A673 (cell line): ENCODE results near the gene MPRIP. TPM values are rescaled to one million over a fixed set of nuclear protein-coding genes. Genes with fewer than 3 reads are reported as not detected.

Experiments used
- BruUV-seq: library from RNA; stranded (reverse); fragments of 400-500 nt; replicated peaks from 2 replicates; lab custom pipeline; 2021; lab: Mats Ljungman, UMichigan
- CTCF ChIA-PET: fragments of 300-600 bp; sonication (Branson Sonifier 250); formaldehyde crosslinking; loops from one replicate; lab custom pipeline; 2022; ENCODE audit warnings: antibody characterized with exemption; lab: Charles Lee
- POLR2A ChIA-PET: fragments of 300-600 bp; sonication (Branson Sonifier 250); formaldehyde crosslinking; loops from one replicate; lab custom pipeline; 2022; ENCODE audit warnings: antibody characterized with exemption; ENCODE audit not compliant: low non-redundant PET; lab: Charles Lee
- DNase-seq: peaks from one replicate; pipeline ENCODE4 v3.0.0-alpha.2; 2015; ENCODE audit warnings: low spot score
- H3K27ac ChIP-seq: fragments of 200-600 bp; sonication (generic); 2 replicates; pipeline ENCODE4 v1.5.1; 2016; ENCODE audit warnings: mixed run types, low read depth, mild to moderate bottlenecking, mixed read lengths, antibody characterized with exemption, low read length; ENCODE audit not compliant: poor library complexity, severe bottlenecking
- H3K27me3 ChIP-seq: fragments of 200-600 bp; sonication (generic); replicated peaks from 2 replicates; pipeline ENCODE4 v1.6.1; 2017; ENCODE audit warnings: mixed run types, low read depth, mild to moderate bottlenecking, mixed read lengths, antibody characterized with exemption, low read length; ENCODE audit not compliant: insufficient read depth, poor library complexity
- H3K36me3 ChIP-seq: fragments of 200-600 bp; sonication (generic); 2 replicates; pipeline ENCODE4 v1.6.1; 2016; ENCODE audit warnings: mixed run types, mild to moderate bottlenecking, mixed read lengths, antibody characterized with exemption, low read length; ENCODE audit not compliant: insufficient read depth, poor library complexity, severe bottlenecking
- H3K4me1 ChIP-seq: fragments of 200-600 bp; sonication (generic); 2 replicates; pipeline ENCODE4 v1.6.1; 2017; ENCODE audit warnings: mixed run types, mild to moderate bottlenecking, mixed read lengths, antibody characterized with exemption, low read length; ENCODE audit not compliant: insufficient read depth, poor library complexity, severe bottlenecking
- H3K4me3 ChIP-seq: fragments of 200-600 bp; sonication (generic); 2 replicates; pipeline ENCODE4 v1.5.1; 2016; ENCODE audit warnings: low read depth, mixed run types, mild to moderate bottlenecking, mixed read lengths, low read length; ENCODE audit not compliant: poor library complexity, severe bottlenecking
- H3K9me3 ChIP-seq: fragments of 200-600 bp; sonication (generic); 2 replicates; pipeline ENCODE4 v1.6.1; 2016; ENCODE audit warnings: mixed run types, low read depth, mild to moderate bottlenecking, mixed read lengths, antibody characterized with exemption, low read length; ENCODE audit not compliant: poor library complexity, severe bottlenecking
- CTCF ChIP-seq: fragments of 300-800, 200-600 bp; sonication (generic); conservative IDR thresholded peaks from 2 replicates; pipeline ENCODE4 v1.5.1; 2017; ENCODE audit warnings: low read depth, mild to moderate bottlenecking, antibody characterized with exemption, low read length, moderate library complexity, mixed read lengths
- EZH2 ChIP-seq: fragments of 200-600 bp; sonication (generic); IDR thresholded peaks from 2 replicates; pipeline ENCODE4 v1.6.1; 2017; ENCODE audit warnings: borderline replicate concordance, low read depth, mild to moderate bottlenecking, mixed read lengths, antibody characterized with exemption, low read length; ENCODE audit not compliant: poor library complexity, severe bottlenecking
- intact Hi-C: fragments of 100-400 bp; cut with micrococcal nuclease; formaldehyde crosslinking; loops from one replicate; pipeline ENCODE4 v1.10.0; 2022; ENCODE audit not compliant: unreplicated experiment
- total RNA-seq: library from RNA; stranded (reverse); gene quantifications from 2 replicates; pipeline ENCODE4 v1.2.3, GENCODE V29; 2021

The MPRIP gene
- total RNA-seq, 1 experiment from 2014 or later = 290 TPM

GRCh38 chr17:17137731-17138585, 95.7 kb downstream of the MPRIP start:
- POLR2A ChIA-PET = no interaction called here

DNA sequence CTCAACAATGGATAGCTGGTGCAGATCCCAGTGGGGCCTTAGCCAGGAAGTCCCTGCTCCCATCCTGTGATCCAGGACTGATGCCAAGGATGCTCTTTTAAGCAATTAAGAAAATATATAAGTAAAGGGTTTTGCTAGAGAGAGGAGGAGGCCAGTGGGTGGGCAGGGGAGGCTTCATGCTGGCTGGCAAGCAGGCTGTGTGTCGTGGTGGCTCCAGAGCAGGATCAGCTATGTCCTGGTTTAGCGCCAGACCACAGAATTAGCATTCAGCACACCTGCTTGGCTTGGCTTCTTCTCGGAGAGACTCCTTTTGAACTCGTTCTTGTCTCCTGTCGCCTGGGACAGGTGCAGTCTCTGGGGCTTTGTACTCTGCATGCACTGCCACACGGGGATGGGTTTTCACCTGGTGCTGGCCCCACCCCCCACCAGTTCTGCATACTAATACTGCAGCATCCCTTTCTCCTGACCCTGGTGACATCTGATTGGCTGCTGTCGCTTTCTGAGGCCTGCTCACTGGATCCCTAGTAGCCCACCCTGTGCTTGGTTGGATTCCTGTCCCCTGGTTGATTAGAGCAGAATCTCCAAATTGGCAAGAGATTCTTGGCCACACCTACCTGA, 97.8 kb downstream of the MPRIP start:
- intact Hi-C loops = no loop called here
- DNase-seq = no peak
- no TSS peak for BruUV-seq
- POLR2A ChIA-PET = no interaction called here
- Histone ChIP-seq H3K9me3 (no peaks in the 10 kb centered on the region), H3K27ac (no peak overlapping the region), H3K27me3 (no peaks in the 10 kb centered on the region), H3K36me3 (peaks cover 59% of the 10 kb centered on the region), H3K4me1 (no peaks in the 10 kb centered on the region), H3K4me3 (no peak overlapping the region)
- CTCF ChIA-PET = no interaction called here
- no peak for TF ChIP-seq EZH2
- no peak for TF ChIP-seq CTCF

More at GRCh38 chr17:17137731-17138585, 95.7 kb downstream of the MPRIP start:
- no peak for DNase-seq
- H3K4me3 ChIP-seq = no peak overlapping the region
- intact Hi-C loops = no loop called here
- BruUV-seq = no TSS peak
- no peaks in the 10 kb centered on the region for H3K4me1 ChIP-seq
- TF ChIP-seq CTCF = no peak
- TF ChIP-seq EZH2 = no peak
- H3K9me3 ChIP-seq = no peaks in the 10 kb centered on the region
- H3K27me3 ChIP-seq = no peaks in the 10 kb centered on the region
- CTCF ChIA-PET = no interaction called here
- H3K27ac ChIP-seq = no peak overlapping the region
- H3K36me3 ChIP-seq = peaks cover 49% of the 10 kb centered on the region

GRCh38 chr17:17140590-17140980, 98.3 kb downstream of the MPRIP start:
- Histone ChIP-seq H3K4me1 (no peaks in the 10 kb centered on the region), H3K27me3 (no peaks in the 10 kb centered on the region), H3K36me3 (peaks cover 64% of the 10 kb centered on the region), H3K4me3 (no peak overlapping the region), H3K27ac (peak overlapping the region; percentile 42), H3K9me3 (no peaks in the 10 kb centered on the region)
- intact Hi-C loops = no loop called here
- BruUV-seq = no TSS peak
- ChIA-PET CTCF (interaction anchor here (0.7 kb wide), 1 partner anchor 15 kb away, joined by 3 read pairs; no protein-coding TSS in a partner anchor), POLR2A (no interaction called here)
- DNase-seq = no peak
- TF ChIP-seq CTCF (no peak), EZH2 (no peak)
